Activated T-helper 1 cell treated with anti-CD3 and anti-CD28 coated beads, Interleukin-12 subunit alpha, Interleukin-12 subunit beta, Interleukin-2, Interleukin-4 antibody, amounts not matched to agents 30 ng/mL and 10 ng/mL and 1 ng/mL, durations not matched to agents 14 hours and 24 hours and 36 hours (primary cell): ENCODE data around the gene VSTM2B. TPM values are rescaled to one million over a fixed set of nuclear protein-coding genes. Genes with fewer than 3 reads are reported as not detected.
A peak's percentile ranks its signal among the peaks of the same experiment; 100 is the strongest.

Source experiments
- DNase-seq: peaks from one replicate; pipeline ENCODE4 v3.0.0; 2021; ENCODE audit warnings: low spot score
- H3K27ac Mint-ChIP-seq: one replicate; pipeline ENCODE4 v1.8.0; 2021; ENCODE audit warnings: mild to moderate bottlenecking, mixed read lengths
- H3K27me3 Mint-ChIP-seq: one replicate; pipeline ENCODE4 v1.8.0; 2022; ENCODE audit warnings: mild to moderate bottlenecking, moderate library complexity, mixed read lengths; ENCODE audit not compliant: insufficient read depth
- H3K36me3 Mint-ChIP-seq: one replicate; pipeline ENCODE4 v1.8.0; 2021; ENCODE audit warnings: low read depth, mixed read lengths
- H3K4me1 Mint-ChIP-seq: one replicate; pipeline ENCODE4 v1.8.0; 2021; ENCODE audit warnings: low read depth, mixed read lengths
- H3K4me3 Mint-ChIP-seq: one replicate; pipeline ENCODE4 v1.8.0; 2021; ENCODE audit warnings: mild to moderate bottlenecking, moderate library complexity, mixed read lengths
- H3K9me3 Mint-ChIP-seq: one replicate; pipeline ENCODE4 v1.8.0; 2021; ENCODE audit warnings: mixed read lengths
- intact Hi-C: fragments of 100-400 bp; cut with micrococcal nuclease; formaldehyde crosslinking; loops from one replicate; pipeline ENCODE4 v1.15.1; 2024
- total RNA-seq: library from RNA; stranded (reverse); gene quantifications from 2 replicates; pipeline ENCODE4 v1.2.3, GENCODE V29; 2022

VSTM2B gene
- total RNA-seq, 1 donor from 2014 or later: not detected

DNA sequence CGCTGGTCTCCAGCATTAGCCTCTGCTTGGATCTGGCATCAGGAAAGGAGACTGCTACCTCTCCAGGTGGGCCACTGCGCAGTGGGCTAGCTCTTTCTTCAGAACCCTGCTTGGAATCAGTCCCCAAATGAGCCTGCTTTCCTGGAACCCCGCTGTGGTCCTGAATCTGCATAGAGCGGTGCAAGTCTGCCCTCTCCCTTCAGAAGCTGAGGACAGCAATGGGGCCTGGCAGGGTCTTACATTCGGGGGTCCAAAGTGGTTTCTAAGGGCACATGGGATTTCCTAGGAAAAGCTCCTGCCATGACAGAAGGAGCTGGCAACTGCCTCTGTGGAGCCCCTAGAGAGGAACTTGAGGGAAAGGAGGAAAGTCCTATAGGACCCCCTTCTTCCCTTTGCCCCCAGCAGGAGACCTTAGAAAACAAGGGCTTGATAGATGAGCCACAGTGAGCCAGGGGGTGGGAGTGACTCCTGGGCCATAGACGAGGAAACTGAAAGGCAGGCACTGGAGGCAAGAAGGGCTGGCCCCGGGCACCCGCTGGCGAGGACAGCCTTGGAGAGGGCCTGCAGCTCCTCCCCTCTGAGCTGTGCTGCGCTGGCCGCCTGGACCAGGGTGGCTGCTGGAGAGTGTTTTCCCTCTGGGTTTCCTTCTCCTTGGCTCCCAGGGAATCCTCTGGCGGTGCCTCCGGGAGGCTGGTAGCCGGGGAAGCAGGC is 1.4 kb upstream of the VSTM2B start:
- H3K36me3 Mint-ChIP-seq: peaks cover 2% of the 10 kb centered on the region
- H3K27ac Mint-ChIP-seq: no peak overlapping the region
- peaks cover 58% of the 10 kb centered on the region for H3K27me3 Mint-ChIP-seq
- peaks cover 17% of the 10 kb centered on the region for H3K4me1 Mint-ChIP-seq
- DNase-seq: no peak
- no peak overlapping the region for H3K4me3 Mint-ChIP-seq
- intact Hi-C loops: no loop called here
- H3K9me3 Mint-ChIP-seq: no peaks in the 10 kb centered on the region

DNA sequence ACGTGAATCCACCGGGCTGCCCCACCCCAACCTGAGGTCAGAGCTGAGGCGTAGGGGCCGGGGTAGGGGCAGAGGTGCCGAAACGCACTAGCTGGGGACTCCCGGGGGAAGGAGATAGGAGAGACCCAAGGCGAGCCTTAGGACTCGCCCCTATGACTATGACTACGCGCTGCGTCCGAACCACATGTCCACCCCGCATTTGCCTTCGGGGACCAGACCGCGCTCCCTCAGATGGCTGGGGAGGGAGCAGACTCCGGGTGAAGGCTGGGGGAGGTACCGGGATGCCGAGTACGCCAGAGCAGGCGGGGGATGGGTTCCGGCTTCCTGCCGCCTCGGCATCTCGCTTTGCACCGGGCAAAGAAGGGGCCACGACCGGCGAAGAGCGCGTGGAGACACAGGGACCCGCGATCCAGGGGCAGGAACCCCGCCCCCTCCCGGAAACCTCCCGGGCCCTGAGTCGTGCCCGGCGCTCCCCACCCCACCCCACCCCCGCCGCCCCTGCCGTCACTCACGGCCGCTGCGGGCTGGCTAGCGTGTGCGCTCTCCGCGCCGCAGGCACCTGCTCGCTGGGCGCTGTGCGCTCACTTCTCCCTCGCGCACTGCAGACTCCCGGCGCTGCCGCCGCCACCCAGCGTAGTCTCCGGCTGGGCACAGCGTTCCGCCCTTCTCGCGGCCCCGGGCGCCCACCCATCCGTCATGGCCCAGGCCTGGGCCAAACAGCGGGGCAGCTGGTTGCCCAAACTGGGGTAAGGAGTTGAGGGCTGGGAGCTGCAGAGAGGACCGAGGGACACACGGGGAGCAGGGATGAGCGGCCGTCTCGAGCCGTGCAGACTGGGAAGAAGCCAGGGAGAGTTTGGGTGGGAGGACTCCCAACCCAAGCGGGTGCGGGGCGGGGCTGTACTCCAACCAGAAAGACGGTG is 622 bp upstream of the VSTM2B start:
- intact Hi-C loops: loop anchor here (5.0 kb wide), 6 partner anchors 58 to 1827 kb away; partner anchors contain the start of genes POP4 and UQCRFS1
- H3K9me3 Mint-ChIP-seq: no peaks in the 10 kb centered on the region
- peaks cover 2% of the 10 kb centered on the region for H3K36me3 Mint-ChIP-seq
- no peak for DNase-seq
- H3K4me1 Mint-ChIP-seq: peaks cover 20% of the 10 kb centered on the region
- peak overlapping the region; percentile 62 for H3K4me3 Mint-ChIP-seq
- H3K27ac Mint-ChIP-seq: no peak overlapping the region
- peaks cover 56% of the 10 kb centered on the region for H3K27me3 Mint-ChIP-seq

DNA sequence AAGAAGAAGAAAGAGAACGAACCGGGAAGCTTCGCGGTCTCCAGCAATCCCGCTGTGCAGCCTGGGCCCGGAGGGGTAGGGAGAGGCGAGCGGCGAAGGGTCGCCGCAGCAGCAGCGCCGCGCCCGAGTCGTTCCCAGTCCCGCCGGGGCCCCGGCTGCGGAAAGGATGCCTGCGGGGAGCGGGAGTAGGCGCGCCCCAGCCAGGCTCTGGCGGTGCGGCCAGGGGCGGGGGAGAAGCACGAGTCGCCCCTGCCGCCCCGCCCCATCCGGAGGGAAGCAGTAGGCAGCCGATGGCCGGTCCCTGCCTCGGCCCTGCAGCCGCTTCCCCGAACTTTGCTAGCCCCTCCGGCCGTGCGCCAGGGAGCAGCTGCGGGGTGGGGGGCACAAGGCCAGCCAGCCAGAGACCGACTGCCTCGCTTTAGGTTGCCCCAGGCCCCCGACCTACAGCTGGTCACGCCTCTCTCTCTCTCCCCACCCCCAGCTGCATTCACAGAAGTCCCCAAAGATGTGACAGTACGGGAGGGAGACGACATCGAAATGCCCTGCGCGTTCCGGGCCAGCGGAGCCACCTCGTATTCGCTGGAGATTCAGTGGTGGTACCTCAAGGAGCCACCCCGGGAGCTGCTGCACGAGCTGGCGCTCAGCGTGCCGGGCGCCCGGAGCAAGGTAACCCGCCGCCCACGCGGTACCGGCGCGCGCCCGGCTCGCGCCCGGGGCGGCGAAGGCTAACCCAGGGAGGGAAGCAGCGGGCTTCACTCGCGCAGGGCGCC is 1.1 kb downstream of the VSTM2B start:
- peaks cover 66% of the 10 kb centered on the region for H3K27me3 Mint-ChIP-seq
- peaks cover 2% of the 10 kb centered on the region for H3K36me3 Mint-ChIP-seq
- H3K27ac Mint-ChIP-seq: no peak overlapping the region
- peak overlapping the region; percentile 57 for H3K4me3 Mint-ChIP-seq
- H3K9me3 Mint-ChIP-seq: no peaks in the 10 kb centered on the region
- peaks cover 20% of the 10 kb centered on the region for H3K4me1 Mint-ChIP-seq
- no peak for DNase-seq
- intact Hi-C loops: loop anchor here (5.0 kb wide), 6 partner anchors 60 to 1825 kb away; partner anchors contain the start of genes POP4 and UQCRFS1

DNA sequence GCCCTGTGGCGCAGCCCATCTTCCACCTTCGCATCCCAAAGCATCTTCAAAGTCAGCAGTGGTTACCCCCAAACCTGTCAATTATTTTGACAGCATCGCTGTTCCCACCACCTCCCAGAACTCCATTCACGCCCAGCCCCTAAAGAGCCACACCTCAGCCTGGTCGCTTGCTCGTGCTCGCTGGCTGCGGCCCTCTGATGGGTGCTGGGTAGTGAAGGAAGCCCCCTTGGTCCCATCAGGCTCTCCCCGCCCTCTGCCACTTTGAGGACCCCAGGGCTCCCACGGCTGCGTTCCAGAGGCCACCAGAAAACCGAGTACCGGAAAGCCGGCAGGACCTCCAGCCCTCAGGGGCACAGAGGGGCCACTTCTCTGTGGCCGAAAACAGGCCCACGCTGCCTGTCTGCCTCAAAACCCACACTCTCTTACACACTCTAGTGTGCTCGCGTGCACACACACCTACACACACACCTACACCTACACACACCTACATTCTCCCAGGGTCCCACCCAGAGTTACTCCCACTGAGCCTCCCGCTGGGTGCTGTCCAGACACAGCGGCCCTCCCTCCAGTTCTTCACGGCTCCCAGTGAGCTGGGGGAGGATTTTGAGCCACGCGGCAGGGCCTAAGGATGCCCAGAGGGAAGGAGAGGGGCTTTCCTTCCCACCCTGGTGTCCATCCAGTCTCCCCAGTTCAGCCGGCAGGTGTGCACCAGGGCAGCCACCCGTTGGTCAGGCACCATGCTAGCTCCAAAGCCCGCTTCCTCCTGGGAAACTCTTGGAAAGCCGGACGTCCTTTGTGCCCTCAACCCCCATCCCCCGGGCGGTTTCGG is 1.9 kb downstream of the VSTM2B start:
- DNase-seq: no peak
- peak overlapping the region; percentile 72 for H3K4me3 Mint-ChIP-seq
- H3K9me3 Mint-ChIP-seq: no peaks in the 10 kb centered on the region
- peaks cover 70% of the 10 kb centered on the region for H3K27me3 Mint-ChIP-seq
- intact Hi-C loops: loop anchor here (1.0 to 5.0 kb wide), 8 partner anchors 60 to 1825 kb away; partner anchors contain the start of genes POP4 and UQCRFS1
- H3K36me3 Mint-ChIP-seq: peaks cover 2% of the 10 kb centered on the region
- H3K4me1 Mint-ChIP-seq: peaks cover 20% of the 10 kb centered on the region
- H3K27ac Mint-ChIP-seq: peak overlapping the region; percentile 79

DNA sequence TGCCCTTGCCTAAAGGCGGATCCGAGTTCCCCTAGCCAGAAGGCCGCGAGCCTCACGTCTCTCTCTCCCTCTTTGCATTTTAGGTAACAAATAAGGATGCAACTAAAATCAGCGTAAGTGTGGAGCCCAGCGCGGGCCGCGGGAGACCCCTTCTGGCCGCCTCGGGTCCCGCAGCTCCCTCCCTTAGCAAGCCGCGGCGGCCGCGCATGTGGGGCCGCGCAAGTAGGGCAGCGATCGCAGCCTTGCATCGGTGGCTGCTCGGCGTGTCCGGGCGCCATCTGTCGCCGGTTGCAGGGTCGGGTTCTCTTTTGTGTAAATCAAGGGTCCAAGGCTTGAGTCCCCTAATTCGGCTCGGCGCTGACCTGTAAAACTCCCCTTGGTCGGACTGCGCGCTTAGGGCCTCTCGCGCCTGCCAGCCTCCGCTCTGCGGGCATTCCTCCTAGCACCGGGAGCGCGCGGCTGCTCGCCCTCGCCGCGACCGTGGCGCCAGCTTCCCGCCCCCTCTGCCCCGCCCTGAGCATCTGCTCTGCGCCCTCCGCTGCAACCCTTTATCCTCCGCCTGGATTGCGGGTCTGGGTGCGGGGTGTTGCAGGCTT is 2.7 kb downstream of the VSTM2B start:
- Mint-ChIP-seq H3K27me3 (peaks cover 67% of the 10 kb centered on the region), H3K4me1 (peaks cover 20% of the 10 kb centered on the region), H3K4me3 (peak overlapping the region; percentile 72), H3K27ac (peak overlapping the region; percentile 79), H3K9me3 (no peaks in the 10 kb centered on the region), H3K36me3 (peaks cover 2% of the 10 kb centered on the region)
- DNase-seq: peak; percentile 62
- intact Hi-C loops: loop anchor here (1.0 to 5.0 kb wide), 8 partner anchors 59 to 1824 kb away; partner anchors contain the start of genes POP4 and UQCRFS1

DNA sequence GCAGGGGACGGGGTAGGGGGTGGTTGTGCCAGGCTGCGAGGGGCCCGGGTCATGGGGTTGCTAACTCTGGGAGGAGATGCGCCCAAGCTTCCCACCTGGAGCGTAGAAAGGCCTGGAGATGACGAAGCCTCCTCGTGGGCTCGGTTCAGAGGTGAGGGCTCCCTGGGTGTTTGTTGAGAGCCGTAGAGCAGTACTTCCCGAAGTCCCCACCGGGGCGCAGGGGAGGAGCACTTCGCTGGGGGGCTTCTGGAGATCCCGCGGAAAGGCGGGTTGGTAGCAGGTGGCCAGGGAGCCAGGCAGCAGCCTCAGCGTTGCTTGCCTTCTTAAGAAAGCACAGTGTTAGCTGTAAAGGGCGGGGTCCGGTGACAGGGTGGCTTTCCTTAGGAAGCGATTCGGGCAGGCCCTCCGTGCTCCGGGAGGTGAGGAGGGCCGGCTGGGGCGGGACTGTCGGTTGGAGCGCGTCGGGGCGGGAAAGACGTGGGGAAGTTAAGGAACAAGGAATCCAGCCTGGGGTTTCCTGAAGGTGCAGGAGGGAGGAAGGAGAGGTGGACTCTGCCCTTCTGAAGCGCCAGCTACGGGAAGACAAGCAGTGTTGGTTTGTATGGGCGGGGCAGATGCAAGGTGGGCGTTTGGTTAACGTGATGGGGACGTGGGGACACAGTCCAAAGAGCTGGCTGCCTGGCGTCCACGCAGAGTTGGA is 3.3 kb downstream of the VSTM2B start:
- DNase-seq: no peak
- H3K9me3 Mint-ChIP-seq: no peaks in the 10 kb centered on the region
- H3K27ac Mint-ChIP-seq: peak overlapping the region; percentile 61
- peaks cover 61% of the 10 kb centered on the region for H3K27me3 Mint-ChIP-seq
- peak overlapping the region; percentile 57 for H3K4me3 Mint-ChIP-seq
- H3K4me1 Mint-ChIP-seq: peaks cover 20% of the 10 kb centered on the region
- intact Hi-C loops: loop anchor here (1.0 to 5.0 kb wide), 8 partner anchors 58 to 1823 kb away; partner anchors contain the start of genes POP4 and UQCRFS1
- H3K36me3 Mint-ChIP-seq: peaks cover 2% of the 10 kb centered on the region

DNA sequence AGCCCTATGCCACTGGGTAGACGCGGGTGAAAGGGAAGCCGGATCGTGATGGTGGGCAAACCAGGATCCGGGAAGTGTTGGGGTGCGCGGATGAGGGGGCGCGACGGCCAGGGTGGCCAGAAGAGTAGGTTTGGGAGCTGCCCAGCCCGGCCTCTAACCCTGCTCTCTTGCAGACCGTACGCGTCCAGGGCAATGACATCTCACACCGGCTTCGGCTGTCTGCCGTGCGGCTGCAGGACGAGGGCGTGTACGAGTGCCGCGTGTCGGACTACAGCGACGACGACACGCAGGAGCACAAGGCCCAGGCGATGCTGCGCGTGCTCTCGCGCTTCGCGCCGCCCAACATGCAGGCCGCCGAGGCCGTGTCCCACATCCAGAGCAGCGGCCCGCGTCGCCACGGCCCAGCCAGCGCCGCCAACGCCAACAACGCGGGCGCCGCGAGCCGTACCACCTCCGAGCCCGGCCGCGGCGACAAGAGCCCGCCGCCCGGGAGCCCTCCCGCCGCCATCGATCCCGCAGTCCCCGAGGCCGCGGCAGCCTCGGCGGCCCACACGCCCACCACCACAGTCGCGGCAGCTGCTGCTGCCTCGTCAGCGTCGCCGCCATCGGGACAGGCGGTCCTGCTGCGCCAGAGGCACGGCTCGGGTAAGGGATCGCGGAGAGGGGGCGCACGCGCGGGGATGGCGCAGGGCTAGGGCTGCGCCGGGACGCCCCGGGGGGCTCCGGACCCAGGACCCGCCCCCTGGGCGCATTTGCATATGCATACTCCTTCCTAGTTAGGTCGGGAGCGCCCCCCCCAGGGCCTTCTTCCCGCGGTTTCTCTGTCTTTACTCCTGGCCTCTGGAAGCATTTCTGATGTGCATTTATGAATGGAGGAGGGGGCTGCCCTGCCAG is 4.1 kb downstream of the VSTM2B start:
- Mint-ChIP-seq H3K27ac (peak overlapping the region; percentile 61), H3K9me3 (no peaks in the 10 kb centered on the region), H3K4me3 (peak overlapping the region; percentile 57), H3K4me1 (peaks cover 20% of the 10 kb centered on the region), H3K27me3 (peaks cover 53% of the 10 kb centered on the region), H3K36me3 (peaks cover 2% of the 10 kb centered on the region)
- no peak for DNase-seq
- intact Hi-C loops: loop anchor here (2.0 to 5.0 kb wide), 7 partner anchors 63 to 1822 kb away; partner anchors contain the start of genes POP4 and UQCRFS1

DNA sequence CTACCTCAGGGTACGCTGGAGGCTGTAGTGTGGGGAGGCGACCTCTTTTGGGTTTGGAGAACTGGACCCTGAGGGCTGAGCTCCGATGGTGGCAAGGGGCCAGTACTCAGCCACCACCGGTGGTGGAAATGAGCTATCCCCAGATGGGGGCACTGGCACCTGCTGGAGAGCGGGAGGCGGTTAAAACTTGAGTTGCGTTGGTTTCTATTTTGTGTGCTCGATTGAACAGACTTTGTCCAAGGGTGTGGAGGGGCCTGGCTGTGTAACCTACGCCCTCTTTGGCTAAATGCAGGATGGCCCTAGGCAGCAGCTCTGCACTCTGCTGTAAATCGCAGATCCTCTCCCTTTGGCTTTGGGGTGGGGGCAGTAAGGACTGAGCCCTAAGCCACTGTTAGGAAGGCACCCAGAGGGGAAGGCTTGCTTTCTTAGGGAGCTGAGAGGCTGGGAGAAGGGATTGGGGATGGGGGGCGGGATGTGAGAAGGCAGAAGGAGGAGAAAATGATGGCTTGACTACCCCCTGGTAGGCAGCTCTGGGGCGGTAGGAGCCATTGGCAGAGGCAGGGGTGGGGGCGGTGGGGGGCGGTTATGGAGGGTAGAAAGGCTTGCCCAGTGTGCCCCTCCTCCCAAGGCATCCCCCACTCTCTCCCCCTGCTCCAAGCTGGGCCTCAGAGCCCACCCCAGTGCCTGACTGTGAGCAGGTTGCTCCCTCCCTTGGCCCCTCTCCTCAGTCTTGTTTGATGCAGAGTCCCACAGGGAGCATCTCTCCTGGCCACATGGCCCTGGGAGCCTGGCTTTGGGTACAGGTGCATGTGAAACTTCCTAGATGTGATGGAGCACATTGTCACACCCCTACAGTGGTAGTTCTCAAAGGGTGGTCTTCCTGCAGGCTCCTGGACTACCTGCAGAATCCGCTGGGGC is 5.0 kb downstream of the VSTM2B start:
- peaks cover 20% of the 10 kb centered on the region for H3K4me1 Mint-ChIP-seq

DNA sequence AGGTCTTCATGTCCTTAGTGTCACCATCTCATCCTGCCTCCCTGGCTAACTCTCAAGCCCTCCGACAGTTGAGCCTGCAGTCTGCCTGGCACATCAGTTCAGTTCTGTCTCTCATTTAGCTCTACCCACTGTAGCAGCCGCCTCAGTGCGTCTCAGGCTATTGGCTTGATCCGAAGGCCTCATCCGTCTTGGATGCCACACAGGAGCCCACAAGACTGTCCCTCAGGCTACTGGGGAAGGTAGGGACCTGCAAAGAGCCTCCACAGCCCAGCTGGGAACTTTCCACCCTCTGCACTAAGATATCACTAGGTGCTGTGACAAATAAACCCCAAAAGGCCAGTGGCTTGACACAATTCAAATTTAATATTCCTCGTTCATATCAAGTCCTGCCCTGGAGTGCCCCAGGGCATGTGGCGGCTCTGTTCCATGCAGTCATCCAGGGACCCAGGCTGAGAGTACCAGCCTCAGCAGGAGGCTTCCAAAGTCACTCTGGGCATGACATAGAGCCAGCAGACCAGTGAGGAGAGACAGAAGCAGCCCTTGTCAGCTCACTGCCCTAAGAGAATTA is 5.7 kb downstream of the VSTM2B start:
- H3K9me3 Mint-ChIP-seq: no peaks in the 10 kb centered on the region
- intact Hi-C loops: no loop called here
- no peak for DNase-seq

More for the DNA sequence above, 5.0 kb downstream of the VSTM2B start:
- no peak overlapping the region for H3K4me3 Mint-ChIP-seq
- H3K27me3 Mint-ChIP-seq: peaks cover 53% of the 10 kb centered on the region
- DNase-seq: no peak
- no peak overlapping the region for H3K27ac Mint-ChIP-seq
- H3K36me3 Mint-ChIP-seq: peaks cover 2% of the 10 kb centered on the region
- H3K9me3 Mint-ChIP-seq: no peaks in the 10 kb centered on the region
- intact Hi-C loops: no loop called here

More for the DNA sequence above, 5.7 kb downstream of the VSTM2B start:
- no peak overlapping the region for H3K27ac Mint-ChIP-seq
- H3K4me3 Mint-ChIP-seq: no peak overlapping the region
- peaks cover 54% of the 10 kb centered on the region for H3K27me3 Mint-ChIP-seq
- H3K4me1 Mint-ChIP-seq: peaks cover 20% of the 10 kb centered on the region
- H3K36me3 Mint-ChIP-seq: peaks cover 2% of the 10 kb centered on the region
